ENCODE data around the gene ZHX3. TPM values are rescaled to one million over a fixed set of nuclear protein-coding genes. Genes with fewer than 3 reads are reported as not detected.

ZHX3 gene
- total and polyA plus RNA-seq, 10 of the 15 experiments (the other 5 are each of a cell fraction or from before 2014, with no cell fraction given), result 1.3 to 14.0 (median 5.0) TPM

DNA sequence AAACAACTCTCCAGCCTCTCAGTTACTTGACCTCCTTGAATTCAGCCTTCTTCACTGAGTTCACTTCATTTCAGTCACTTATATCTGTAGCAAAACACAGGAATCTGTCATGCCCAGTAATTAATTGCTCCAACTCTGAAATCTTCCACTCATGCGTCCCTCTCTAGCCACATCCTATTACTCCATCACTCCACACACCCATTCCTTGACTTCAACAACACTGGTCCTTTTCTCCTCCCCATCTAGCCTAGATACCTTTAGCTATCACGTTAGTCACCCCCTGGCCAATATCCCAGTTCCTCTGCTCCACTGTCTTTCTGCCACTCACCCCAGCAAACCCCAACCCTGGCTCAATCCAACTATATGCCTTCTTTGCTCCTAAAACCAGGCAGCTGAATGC lies 7.7 kb downstream of the ZHX3 start (continued):
- TF ChIP-seq CBX5 (IDR thresholded peaks at IDR 0.05; ENCODE audit: low read depth) (no peak), EED (IDR thresholded peaks at IDR 0.05; ENCODE audit: low read depth) (no peak), TARDBP (IDR thresholded peaks at IDR 0.05; ENCODE audit: borderline replicate concordance) (no peak), EZH2 (IDR thresholded peaks at IDR 0.05; ENCODE audit: borderline replicate concordance, control insufficient read depth, low read depth, low read length) (no peak), KAT2A (conservative IDR thresholded peaks at IDR 0.05; ENCODE audit: control insufficient read depth, low read depth, low read length) (no peak), TCF12 (IDR thresholded peaks at IDR 0.05; ENCODE audit: low read depth, low read length) (no peak), RUNX3 (IDR thresholded peaks at IDR 0.05; ENCODE audit: low read length) (no peak)
- TF ChIP-seq, protein P1, sequence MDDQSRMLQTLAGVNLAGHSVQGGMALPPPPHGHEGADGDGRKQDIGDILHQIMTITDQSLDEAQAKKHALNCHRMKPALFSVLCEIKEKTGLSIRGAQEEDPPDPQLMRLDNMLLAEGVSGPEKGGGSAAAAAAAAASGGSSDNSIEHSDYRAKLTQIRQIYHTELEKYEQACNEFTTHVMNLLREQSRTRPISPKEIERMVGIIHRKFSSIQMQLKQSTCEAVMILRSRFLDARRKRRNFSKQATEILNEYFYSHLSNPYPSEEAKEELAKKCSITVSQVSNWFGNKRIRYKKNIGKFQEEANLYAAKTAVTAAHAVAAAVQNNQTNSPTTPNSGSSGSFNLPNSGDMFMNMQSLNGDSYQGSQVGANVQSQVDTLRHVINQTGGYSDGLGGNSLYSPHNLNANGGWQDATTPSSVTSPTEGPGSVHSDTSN (IDR thresholded peaks at IDR 0.05; ENCODE audit: insufficient replicate concordance, low read depth, low read length), result no peak

DNA sequence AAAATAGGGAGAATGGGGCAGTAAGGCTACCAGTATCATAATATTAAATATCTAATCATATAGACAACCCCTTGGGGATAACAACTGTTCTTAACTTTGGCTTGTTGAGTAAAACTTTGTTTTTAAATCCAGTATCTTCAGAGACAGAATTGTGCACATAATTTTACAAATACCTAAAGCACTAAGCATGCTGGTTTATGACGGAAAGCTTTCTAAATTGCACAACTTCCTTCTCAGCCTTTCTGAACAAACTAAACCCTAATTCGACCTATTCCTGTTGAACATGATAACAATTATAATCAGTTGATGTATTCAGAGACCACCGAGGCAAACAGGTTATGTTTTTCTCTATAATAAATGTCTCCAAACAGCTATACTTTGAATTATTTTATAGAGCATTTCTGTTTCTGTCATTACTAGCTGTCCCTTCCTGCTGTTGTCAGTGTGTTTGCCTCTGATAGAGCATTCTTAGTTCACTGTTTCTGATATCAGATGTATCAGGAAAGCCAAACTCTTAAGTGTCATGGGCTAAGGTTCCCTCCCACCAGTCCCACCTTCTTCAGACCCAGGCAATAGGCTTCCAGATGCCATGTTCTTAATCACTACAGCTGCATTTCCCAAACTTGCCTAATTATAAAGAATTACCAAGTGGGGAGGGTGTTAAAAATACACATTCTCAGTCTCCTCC lies 8.7 kb downstream of the ZHX3 start:
- peaks cover 28% of the 10 kb centered on the region for H3K4me1 ChIP-seq (ENCODE audit: control insufficient read depth, insufficient read depth, low read length)
- CTCF ChIA-PET, result no interaction called here

More for the DNA sequence above, 8.7 kb downstream of the ZHX3 start:
- no peak for TF ChIP-seq SIN3A (IDR thresholded peaks at IDR 0.05; ENCODE audit: low read depth, low read length)
- TF ChIP-seq, protein P2, sequence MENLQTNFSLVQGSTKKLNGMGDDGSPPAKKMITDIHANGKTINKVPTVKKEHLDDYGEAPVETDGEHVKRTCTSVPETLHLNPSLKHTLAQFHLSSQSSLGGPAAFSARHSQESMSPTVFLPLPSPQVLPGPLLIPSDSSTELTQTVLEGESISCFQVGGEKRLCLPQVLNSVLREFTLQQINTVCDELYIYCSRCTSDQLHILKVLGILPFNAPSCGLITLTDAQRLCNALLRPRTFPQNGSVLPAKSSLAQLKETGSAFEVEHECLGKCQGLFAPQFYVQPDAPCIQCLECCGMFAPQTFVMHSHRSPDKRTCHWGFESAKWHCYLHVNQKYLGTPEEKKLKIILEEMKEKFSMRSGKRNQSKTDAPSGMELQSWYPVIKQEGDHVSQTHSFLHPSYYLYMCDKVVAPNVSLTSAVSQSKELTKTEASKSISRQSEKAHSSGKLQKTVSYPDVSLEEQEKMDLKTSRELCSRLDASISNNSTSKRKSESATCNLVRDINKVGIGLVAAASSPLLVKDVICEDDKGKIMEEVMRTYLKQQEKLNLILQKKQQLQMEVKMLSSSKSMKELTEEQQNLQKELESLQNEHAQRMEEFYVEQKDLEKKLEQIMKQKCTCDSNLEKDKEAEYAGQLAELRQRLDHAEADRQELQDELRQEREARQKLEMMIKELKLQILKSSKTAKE (IDR thresholded peaks at IDR 0.05; ENCODE audit: low read depth, poor library complexity, severe bottlenecking), result no peak
- no peak for TF ChIP-seq PAX5 (IDR thresholded peaks at IDR 0.05; ENCODE audit: borderline replicate concordance, low read depth, low read length)
- TF ChIP-seq NFXL1 (IDR thresholded peaks at IDR 0.05; ENCODE audit: borderline replicate concordance), result no peak
- no peak for TF ChIP-seq ZNF622 (IDR thresholded peaks at IDR 0.05)
- TF ChIP-seq ZBED1 (IDR thresholded peaks at IDR 0.05; ENCODE audit: borderline replicate concordance), result no peak
- TF ChIP-seq LARP7 (IDR thresholded peaks at IDR 0.05), result no peak
- TF ChIP-seq ESRRA (IDR thresholded peaks at IDR 0.05; ENCODE audit: low read length), result no peak
- no peak for TF ChIP-seq MXI1 (IDR thresholded peaks at IDR 0.05; ENCODE audit: low read depth, low read length)
- no peak for TF ChIP-seq SRF (IDR thresholded peaks at IDR 0.05; ENCODE audit: low read depth in 2 of 2, low read length in 2 of 2)
- no peak for TF ChIP-seq BRCA1 (IDR thresholded peaks at IDR 0.05; ENCODE audit: low read depth, low read length)
- WGBS (ENCODE audit: insufficient coverage, insufficient replicate concordance, low lambda C conversion rate, missing lambda C conversion rate), result 94% methylated on average over 3 of the region's 3 CpGs
- ATAC-seq (no peak), DNase-seq (ENCODE audit: low read depth, low spot score) (no peak), FAIRE-seq (no peak)
- H2AFZ ChIP-seq (ENCODE audit: control insufficient read depth, low read depth, low read length), result no peak overlapping the region
- H4K20me1 ChIP-seq (ENCODE audit: control insufficient read depth, insufficient read depth), result no peaks in the 10 kb centered on the region
- no peaks in the 10 kb centered on the region; the same call in 1 of the 2 replicates for H3K79me2 ChIP-seq (ENCODE audit: control insufficient read depth, insufficient read depth, low read length)
- ChIA-PET RAD21 (ENCODE audit: unreplicated experiment) (no interaction called here), SMC1A (ENCODE audit: uncharacterized antibody, unreplicated experiment) (interaction anchor here (0.6 to 2.3 kb wide), 3 partner anchors 16 to 152 kb away, joined by 3 to 7 read pairs (median 3); no protein-coding TSS in a partner anchor), POLR2A (no interaction called here)
- no peak overlapping the region for H3K4me3 ChIP-seq
- H3K9me3 ChIP-seq (replicated peaks; ENCODE audit: control insufficient read depth, insufficient read depth, low read length), result no peaks in the 10 kb centered on the region
- H3K36me3 ChIP-seq (ENCODE audit: control insufficient read depth in 2 of 2, insufficient read depth in 2 of 2, low read length in 1 of 2), result no peaks in the 10 kb centered on the region
- no peak overlapping the region for H3K27ac ChIP-seq (ENCODE audit: control insufficient read depth, insufficient read depth)
- intact Hi-C loops (cut with micrococcal nuclease; ENCODE audit: unreplicated experiment) (no loop called here), in situ Hi-C loops (cut with MboI) (no loop called here)
- H3K4me2 ChIP-seq (ENCODE audit: control insufficient read depth, insufficient read depth), result no peak overlapping the region
- no TSS peak for BruUV-seq (replicated peaks)
- H3K27me3 ChIP-seq (replicated peaks in 1 of 2; ENCODE audit: control insufficient read depth in 2 of 2, insufficient read depth in 2 of 2, low read length in 1 of 2), result no peaks in the 10 kb centered on the region
- H3K9ac ChIP-seq (ENCODE audit: control insufficient read depth, insufficient read depth, low read length), result no peak overlapping the region
